ENCODE measurements around the gene BTNL9.
"Not testable (repeated sequence)": the region's sequence is repeated elsewhere in the genome, so short reads cannot be mapped to it uniquely, and the experiment has no call there.

BTNL9 gene

GRCh38 chr5:181044093-181044599, 4.1 kb downstream of the BTNL9 start:
- no peaks in the 10 kb centered on the region for H3K9me3 ChIP-seq (ENCODE audit: control insufficient read depth, insufficient read depth, low read length)
- no peaks in the 10 kb centered on the region for H3K36me3 ChIP-seq (ENCODE audit: control insufficient read depth, insufficient read depth, low read length)
- H3K4me1 ChIP-seq (ENCODE audit: control insufficient read depth, insufficient read depth, low read length), result no peaks in the 10 kb centered on the region
- H3K4me3 ChIP-seq (ENCODE audit: low read depth, low read length), result no peak overlapping the region
- H3K9ac ChIP-seq (ENCODE audit: low read depth, low read length), result no peak overlapping the region
- H3K27me3 ChIP-seq (ENCODE audit: control insufficient read depth, insufficient read depth, low read length), result peaks cover 49% of the 10 kb centered on the region

- no peak overlapping the region for H3K9ac ChIP-seq (ENCODE audit: low read depth, low read length)
- H3K4me1 ChIP-seq (ENCODE audit: control insufficient read depth, insufficient read depth, low read length), result no peaks in the 10 kb centered on the region
- H3K4me3 ChIP-seq (ENCODE audit: low read depth, low read length), result no peak overlapping the region
- no peaks in the 10 kb centered on the region for H3K36me3 ChIP-seq (ENCODE audit: control insufficient read depth, insufficient read depth, low read length)
- H3K27me3 ChIP-seq (ENCODE audit: control insufficient read depth, insufficient read depth, low read length), result peaks cover 55% of the 10 kb centered on the region
- H3K9me3 ChIP-seq (ENCODE audit: control insufficient read depth, insufficient read depth, low read length), result no peaks in the 10 kb centered on the region
These were observed 4.7 kb downstream of the BTNL9 start for GRCh38 chr5:181044662-181045305.

GRCh38 chr5:181045316-181045715, 5.2 kb downstream of the BTNL9 start:
- Histone ChIP-seq H3K36me3 (ENCODE audit: control insufficient read depth, insufficient read depth, low read length) (no peaks in the 10 kb centered on the region), H3K4me1 (ENCODE audit: control insufficient read depth, insufficient read depth, low read length) (no peaks in the 10 kb centered on the region), H3K27me3 (ENCODE audit: control insufficient read depth, insufficient read depth, low read length) (peaks cover 58% of the 10 kb centered on the region), H3K9me3 (ENCODE audit: control insufficient read depth, insufficient read depth, low read length) (no peaks in the 10 kb centered on the region), H3K9ac (ENCODE audit: low read depth, low read length) (no peak overlapping the region), H3K4me3 (ENCODE audit: low read depth, low read length) (no peak overlapping the region)

- H3K9me3 ChIP-seq (ENCODE audit: control insufficient read depth, insufficient read depth, low read length); H3K36me3 ChIP-seq (ENCODE audit: control insufficient read depth, insufficient read depth, low read length); H3K9ac ChIP-seq (ENCODE audit: low read depth, low read length); H3K4me1 ChIP-seq (ENCODE audit: control insufficient read depth, insufficient read depth, low read length); H3K4me3 ChIP-seq (ENCODE audit: low read depth, low read length): not testable (repeated sequence)
- peaks cover 63% of the 10 kb centered on the region for H3K27me3 ChIP-seq (ENCODE audit: control insufficient read depth, insufficient read depth, low read length)
These were observed 5.8 kb downstream of the BTNL9 start for GRCh38 chr5:181045857-181046256.

- Histone ChIP-seq H3K9ac (ENCODE audit: low read depth, low read length) (no peak overlapping the region), H3K4me1 (ENCODE audit: control insufficient read depth, insufficient read depth, low read length) (no peaks in the 10 kb centered on the region), H3K36me3 (ENCODE audit: control insufficient read depth, insufficient read depth, low read length) (no peaks in the 10 kb centered on the region), H3K9me3 (ENCODE audit: control insufficient read depth, insufficient read depth, low read length) (no peaks in the 10 kb centered on the region), H3K4me3 (ENCODE audit: low read depth, low read length) (no peak overlapping the region), H3K27me3 (ENCODE audit: control insufficient read depth, insufficient read depth, low read length) (peaks cover 66% of the 10 kb centered on the region)
These were observed 7.2 kb downstream of the BTNL9 start for GRCh38 chr5:181047288-181047687.

- Histone ChIP-seq H3K4me1 (ENCODE audit: control insufficient read depth, insufficient read depth, low read length) (no peaks in the 10 kb centered on the region), H3K9ac (ENCODE audit: low read depth, low read length) (no peak overlapping the region), H3K4me3 (ENCODE audit: low read depth, low read length) (no peak overlapping the region), H3K9me3 (ENCODE audit: control insufficient read depth, insufficient read depth, low read length) (no peaks in the 10 kb centered on the region), H3K36me3 (ENCODE audit: control insufficient read depth, insufficient read depth, low read length) (no peaks in the 10 kb centered on the region), H3K27me3 (ENCODE audit: control insufficient read depth, insufficient read depth, low read length) (peaks cover 65% of the 10 kb centered on the region)
These were observed 7.9 kb downstream of the BTNL9 start for GRCh38 chr5:181047921-181048320.

GRCh38 chr5:181050016-181050415, 9.9 kb downstream of the BTNL9 start:
- Histone ChIP-seq H3K9me3 (ENCODE audit: control insufficient read depth, insufficient read depth, low read length) (no peaks in the 10 kb centered on the region), H3K36me3 (ENCODE audit: control insufficient read depth, insufficient read depth, low read length) (no peaks in the 10 kb centered on the region), H3K4me3 (ENCODE audit: low read depth, low read length) (no peak overlapping the region), H3K9ac (ENCODE audit: low read depth, low read length) (no peak overlapping the region), H3K4me1 (ENCODE audit: control insufficient read depth, insufficient read depth, low read length) (no peaks in the 10 kb centered on the region), H3K27me3 (ENCODE audit: control insufficient read depth, insufficient read depth, low read length) (peaks cover 80% of the 10 kb centered on the region)

GRCh38 chr5:181051841-181052671, 12.0 kb downstream of the BTNL9 start:
- H3K27me3 ChIP-seq (ENCODE audit: control insufficient read depth, insufficient read depth, low read length), result peaks cover 92% of the 10 kb centered on the region
- H3K36me3 ChIP-seq (ENCODE audit: control insufficient read depth, insufficient read depth, low read length), result no peaks in the 10 kb centered on the region
- no peaks in the 10 kb centered on the region for H3K4me1 ChIP-seq (ENCODE audit: control insufficient read depth, insufficient read depth, low read length)
- H3K4me3 ChIP-seq (ENCODE audit: low read depth, low read length), result peak overlapping the region; percentile 48
- H3K9ac ChIP-seq (ENCODE audit: low read depth, low read length), result no peak overlapping the region
- H3K9me3 ChIP-seq (ENCODE audit: control insufficient read depth, insufficient read depth, low read length), result no peaks in the 10 kb centered on the region

GRCh38 chr5:181052672-181053487, 12.8 kb downstream of the BTNL9 start:
- no peaks in the 10 kb centered on the region for H3K4me1 ChIP-seq (ENCODE audit: control insufficient read depth, insufficient read depth, low read length)
- no peak overlapping the region for H3K9ac ChIP-seq (ENCODE audit: low read depth, low read length)
- H3K36me3 ChIP-seq (ENCODE audit: control insufficient read depth, insufficient read depth, low read length), result no peaks in the 10 kb centered on the region
- H3K4me3 ChIP-seq (ENCODE audit: low read depth, low read length), result peak overlapping the region; percentile 79
- peaks cover 92% of the 10 kb centered on the region for H3K27me3 ChIP-seq (ENCODE audit: control insufficient read depth, insufficient read depth, low read length)
- no peaks in the 10 kb centered on the region for H3K9me3 ChIP-seq (ENCODE audit: control insufficient read depth, insufficient read depth, low read length)

- Histone ChIP-seq H3K9ac (ENCODE audit: low read depth, low read length) (no peak overlapping the region), H3K9me3 (ENCODE audit: control insufficient read depth, insufficient read depth, low read length) (no peaks in the 10 kb centered on the region), H3K36me3 (ENCODE audit: control insufficient read depth, insufficient read depth, low read length) (no peaks in the 10 kb centered on the region), H3K27me3 (ENCODE audit: control insufficient read depth, insufficient read depth, low read length) (peaks cover 93% of the 10 kb centered on the region), H3K4me1 (ENCODE audit: control insufficient read depth, insufficient read depth, low read length) (no peaks in the 10 kb centered on the region), H3K4me3 (ENCODE audit: low read depth, low read length) (peak overlapping the region; percentile 79)
These were observed 13.5 kb downstream of the BTNL9 start for GRCh38 chr5:181053488-181054121.

- Histone ChIP-seq H3K9ac (ENCODE audit: low read depth, low read length) (no peak overlapping the region), H3K4me3 (ENCODE audit: low read depth, low read length) (peak overlapping the region; percentile 79), H3K4me1 (ENCODE audit: control insufficient read depth, insufficient read depth, low read length) (no peaks in the 10 kb centered on the region), H3K36me3 (ENCODE audit: control insufficient read depth, insufficient read depth, low read length) (no peaks in the 10 kb centered on the region), H3K27me3 (ENCODE audit: control insufficient read depth, insufficient read depth, low read length) (peaks cover 95% of the 10 kb centered on the region), H3K9me3 (ENCODE audit: control insufficient read depth, insufficient read depth, low read length) (no peaks in the 10 kb centered on the region)
These were observed 14.1 kb downstream of the BTNL9 start for GRCh38 chr5:181054138-181054537.
